ENCODE results near the gene TEX30.

TEX30 gene

GRCh38 chr13:102776271-102776670 is 2.7 kb upstream of the TEX30 start:
- no peak for ATAC-seq
- no peak for TF ChIP-seq RARB (CRISPR knock-in tag; IDR thresholded peaks at IDR 0.05)

GRCh38 chr13:102774591-102775520 is 1.3 kb upstream of the TEX30 start:
- TF ChIP-seq CSDC2 (CRISPR knock-in tag; IDR thresholded peaks at IDR 0.05) (no peak), GLIS3 (CRISPR knock-in tag; IDR thresholded peaks at IDR 0.05) (no peak), BACH2 (CRISPR knock-in tag; IDR thresholded peaks at IDR 0.05; ENCODE audit: borderline replicate concordance) (no peak), SNAI2 (CRISPR knock-in tag; IDR thresholded peaks at IDR 0.05) (no peak), ARNTL (CRISPR knock-in tag; IDR thresholded peaks at IDR 0.05; ENCODE audit: borderline replicate concordance, low read depth) (no peak), PPARA (CRISPR knock-in tag; IDR thresholded peaks at IDR 0.05; ENCODE audit: borderline replicate concordance) (no peak), CSRNP3 (CRISPR knock-in tag; IDR thresholded peaks at IDR 0.05) (no peak), ZNF565 (CRISPR knock-in tag; conservative IDR thresholded peaks at IDR 0.05; ENCODE audit: low read depth) (no peak), POU6F1 (CRISPR knock-in tag; IDR thresholded peaks at IDR 0.05; ENCODE audit: borderline replicate concordance, low read depth) (no peak), PATZ1 (CRISPR knock-in tag; IDR thresholded peaks at IDR 0.05; ENCODE audit: borderline replicate concordance) (no peak)
- no peak for ATAC-seq

- TF ChIP-seq GLIS3 (CRISPR knock-in tag; IDR thresholded peaks at IDR 0.05): no peak
- no peak for TF ChIP-seq TSHZ2 (CRISPR knock-in tag; IDR thresholded peaks at IDR 0.05)
- no peak for TF ChIP-seq OSR1 (CRISPR knock-in tag; IDR thresholded peaks at IDR 0.05)
- TF ChIP-seq TCF4 (CRISPR knock-in tag; IDR thresholded peaks at IDR 0.05; ENCODE audit: borderline replicate concordance): no peak
- no peak; the same call in 1 of the 2 replicates for TF ChIP-seq ZFP3 (CRISPR knock-in tag; IDR thresholded peaks at IDR 0.05)
- no peak for TF ChIP-seq ARNTL (CRISPR knock-in tag; IDR thresholded peaks at IDR 0.05; ENCODE audit: borderline replicate concordance, low read depth)
- TF ChIP-seq ZNF565 (CRISPR knock-in tag; conservative IDR thresholded peaks at IDR 0.05; ENCODE audit: low read depth): no peak
- ATAC-seq: no peak
Measured at GRCh38 chr13:102774214-102774568, 605 bp upstream of the TEX30 start.

GRCh38 chr13:102772042-102772425 is 1.6 kb downstream of the TEX30 start:
- ATAC-seq: no peak

More at GRCh38 chr13:102772042-102772425, 1.6 kb downstream of the TEX30 start:
- TF ChIP-seq PPARA (CRISPR knock-in tag; IDR thresholded peaks at IDR 0.05; ENCODE audit: borderline replicate concordance) (no peak), ESRRG (CRISPR knock-in tag; IDR thresholded peaks at IDR 0.05) (no peak), ZFP3 (CRISPR knock-in tag; IDR thresholded peaks at IDR 0.05) (no peak), ZNF8 (CRISPR knock-in tag; IDR thresholded peaks at IDR 0.05) (no peak), OSR1 (CRISPR knock-in tag; IDR thresholded peaks at IDR 0.05) (no peak), ZC3H10 (CRISPR knock-in tag; IDR thresholded peaks at IDR 0.05) (no peak), BACH2 (CRISPR knock-in tag; IDR thresholded peaks at IDR 0.05; ENCODE audit: borderline replicate concordance) (no peak), GLIS3 (CRISPR knock-in tag; IDR thresholded peaks at IDR 0.05) (no peak), CSRNP3 (CRISPR knock-in tag; IDR thresholded peaks at IDR 0.05) (no peak), RARB (CRISPR knock-in tag; IDR thresholded peaks at IDR 0.05) (no peak)
